Spleen (tissue), 11 donors: ENCODE data around the gene DAB2IP. TPM values are rescaled to one million over a fixed set of nuclear protein-coding genes. Genes with fewer than 3 reads are reported as not detected.

Source experiments
- DNase-seq: peaks from one replicate; pipeline ENCODE4 v3.0.0-alpha.2; 2020
- H3K27ac ChIP-seq, 8 donors: fragments of 200-600 bp; sonication (generic) in 7 of 8; 1 replicate in 4 of 8; 2 replicates in 4 of 8; pipeline versions ENCODE4 v1.5.0 to v1.8.0; 2016 to 2021; ENCODE audit warnings: inconsistent platforms in 4 of 8, mild to moderate bottlenecking in 4 of 8, moderate library complexity in 1 of 8
- H3K27me3 ChIP-seq, 7 donors: fragments of 200-600 bp; sonication (generic) in 6 of 7; replicated peaks in 1 of 7; 1 replicate in 4 of 7; 2 replicates in 3 of 7; pipeline versions ENCODE4 v1.5.0 to v1.8.0; 2016 to 2021; ENCODE audit warnings: inconsistent platforms in 3 of 7, mild to moderate bottlenecking in 1 of 7
- H3K36me3 ChIP-seq, 6 donors: fragments of 200-600 bp; sonication (generic) in 5 of 6; 1 replicate in 4 of 6; 2 replicates in 2 of 6; pipeline versions ENCODE4 v1.5.0 to v1.8.0; 2016 to 2021; ENCODE audit warnings: inconsistent platforms in 2 of 6
- H3K4me1 ChIP-seq, 6 donors: fragments of 200-600 bp; sonication (generic) in 5 of 6; 1 replicate in 3 of 6; 2 replicates in 3 of 6; pipeline versions ENCODE4 v1.5.0 to v1.8.0; 2016 to 2021; ENCODE audit warnings: inconsistent platforms in 3 of 6
- H3K4me3 ChIP-seq, 8 donors: fragments of 200-600 bp; sonication (generic) in 7 of 8; 1 replicate in 4 of 8; 2 replicates in 4 of 8; pipeline versions ENCODE4 v1.5.0 to v1.8.0; 2016 to 2021; ENCODE audit warnings: inconsistent platforms in 4 of 8, mild to moderate bottlenecking in 4 of 8, moderate library complexity in 2 of 8
- H3K9me3 ChIP-seq, 8 donors: fragments of 200-600 bp; sonication (generic) in 7 of 8; 1 replicate in 4 of 8; 2 replicates in 4 of 8; pipeline versions ENCODE4 v1.5.0 to v1.8.0; 2016 to 2021; ENCODE audit warnings: inconsistent platforms in 4 of 8
- POLR2A ChIP-seq, 3 donors: fragments of 450-650 bp; IDR thresholded peaks; one replicate each; pipeline ENCODE4 v1.5.1; 2017; ENCODE audit warnings: antibody characterized with exemption in 3 of 3, mild to moderate bottlenecking in 1 of 3
- POLR2AphosphoS5 ChIP-seq, 3 donors: sonication (generic); formaldehyde crosslinking; IDR thresholded peaks; one replicate each; pipeline ENCODE4 v1.5.1; 2017; ENCODE audit warnings: antibody characterized with exemption in 3 of 3
- WGBS, 5 donors: extraction: QIAGEN DNeasy Blood & Tissue Kit in 3 of 5; methylation state at CpG; one replicate each; pipeline versions ENCODE4 v1.1.5 to v1.1.7; 2013 to 2018; 5-methylcytosine and 5-hydroxymethylcytosine counted together
- intact Hi-C: fragments of 100-400 bp; cut with DNase I; formaldehyde crosslinking; loops from one replicate; pipeline ENCODE4 v1.15.0; 2023; ENCODE audit warnings: low total_unique reads
- polyA plus RNA-seq, 3 donors: library from polyadenylated mRNA; stranded (reverse); fragments of 200-250 nt; gene quantifications; one replicate each; pipeline ENCODE4 v1.2.1, GENCODE V29; 2013
- total RNA-seq, 7 donors: library from RNA; depleted of rRNA in 3 of 7; stranded (reverse); fragments of >200 nt in 3 of 7; fragmentation: NEBNext Ultra II Directional in 4 of 7; extraction: Animal tissue kit (Norgen Biotek cat#: 25700) in 4 of 7; gene quantifications; one replicate each; pipeline versions ENCODE4 v1.1.0 to v1.2.1, GENCODE V29; 2016 to 2021
- TF ChIP-seq, protein P1 (sequence below), 11 experiments: fragments of 200-600 bp in 7 of 11; fragments of 450-650 bp in 4 of 11; sonication (generic) in 4 of 11; IDR thresholded peaks in 8 of 11; conservative IDR thresholded peaks in 3 of 11; 1 replicate in 7 of 11; 2 replicates in 4 of 11; pipeline versions ENCODE4 v1.4.0 to v1.8.0; 2016 to 2021; ENCODE audit warnings: antibody characterized with exemption in 11 of 11, inconsistent platforms in 4 of 11, mild to moderate bottlenecking in 1 of 11
- donor health status: healthy with polysubstance abuse.
- donor health status: DM: no; HTN: no; CAD: no; lungs with moderate emphysema.
- donor health status: DM: no; HTN: no; CAD: no.
- donor health status: Bipolar disorder and iron deficiency.
- donor health status: healthy.
- donor health status: DM: no; HTN: no; CAD: no.
- donor health status: DM: yes; HTN: yes; CAD: no.

DAB2IP gene
- total and polyA plus RNA-seq, 10 donors: 5.0 to 83.0 (median 38.1) TPM

DNA sequence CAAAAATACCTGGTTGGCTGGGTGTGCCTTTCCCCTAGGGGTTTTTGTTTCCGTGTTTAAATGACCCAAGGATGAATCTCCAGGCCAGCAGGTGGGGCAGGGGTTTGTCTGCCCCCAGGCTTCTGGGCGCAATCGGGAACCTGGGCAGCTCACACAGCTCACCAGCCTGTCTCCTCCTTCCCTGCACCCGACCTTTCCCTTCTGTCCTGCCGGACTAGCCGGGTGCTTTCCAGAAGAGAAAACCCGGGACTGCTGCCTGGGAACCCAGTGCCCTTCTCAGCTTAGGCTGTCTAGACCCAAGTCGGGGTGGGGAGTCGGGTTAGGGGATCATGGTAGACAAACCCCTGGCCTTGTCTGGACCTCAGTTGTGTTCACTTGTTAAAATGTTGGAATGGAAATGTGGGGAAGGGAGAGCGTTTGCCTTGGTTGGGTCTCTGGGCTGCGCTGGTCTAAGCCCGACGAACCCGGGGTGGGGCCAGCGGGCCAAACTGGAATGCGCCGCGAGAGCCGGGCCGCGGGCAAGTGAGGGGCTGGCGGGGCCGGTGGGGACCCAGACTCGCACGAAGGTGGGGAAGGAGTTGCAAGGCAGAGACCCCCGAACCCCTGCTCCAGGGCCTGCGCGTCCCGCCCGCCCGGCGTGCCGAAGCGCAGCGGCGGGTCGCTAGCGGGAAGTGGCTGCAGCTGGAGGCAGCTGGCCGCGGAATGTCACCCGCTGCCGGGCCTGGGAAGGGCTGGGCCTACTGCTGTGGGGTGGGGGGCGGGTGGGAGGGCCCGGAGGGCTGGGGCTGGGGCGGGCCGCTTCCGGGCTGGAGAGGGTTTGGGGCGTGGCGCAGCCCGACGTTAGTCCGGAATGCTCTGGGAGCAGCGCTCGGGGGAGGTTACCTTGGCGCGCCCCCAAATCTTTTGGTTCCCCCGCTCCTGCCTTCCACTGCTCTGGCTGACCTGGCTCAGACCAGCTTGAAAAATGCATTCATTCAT is 84.6 kb downstream of the DAB2IP start:
- Histone ChIP-seq H3K9me3 (no peaks in the 10 kb centered on the region), H3K36me3 (no peaks in the 10 kb centered on the region), H3K27ac (peak overlapping the region; percentile 48 to 87 (median 81)), H3K4me3 (peak overlapping the region in 7 of 8 donors; percentile 16 to 56 (median 30)), H3K4me1 (peaks cover 21 to 90% (median 65%) of the 10 kb centered on the region in 6 donors), H3K27me3 (peaks cover 0 to 31% (median 0%) of the 10 kb centered on the region in 7 donors)
- TF ChIP-seq, protein P1, sequence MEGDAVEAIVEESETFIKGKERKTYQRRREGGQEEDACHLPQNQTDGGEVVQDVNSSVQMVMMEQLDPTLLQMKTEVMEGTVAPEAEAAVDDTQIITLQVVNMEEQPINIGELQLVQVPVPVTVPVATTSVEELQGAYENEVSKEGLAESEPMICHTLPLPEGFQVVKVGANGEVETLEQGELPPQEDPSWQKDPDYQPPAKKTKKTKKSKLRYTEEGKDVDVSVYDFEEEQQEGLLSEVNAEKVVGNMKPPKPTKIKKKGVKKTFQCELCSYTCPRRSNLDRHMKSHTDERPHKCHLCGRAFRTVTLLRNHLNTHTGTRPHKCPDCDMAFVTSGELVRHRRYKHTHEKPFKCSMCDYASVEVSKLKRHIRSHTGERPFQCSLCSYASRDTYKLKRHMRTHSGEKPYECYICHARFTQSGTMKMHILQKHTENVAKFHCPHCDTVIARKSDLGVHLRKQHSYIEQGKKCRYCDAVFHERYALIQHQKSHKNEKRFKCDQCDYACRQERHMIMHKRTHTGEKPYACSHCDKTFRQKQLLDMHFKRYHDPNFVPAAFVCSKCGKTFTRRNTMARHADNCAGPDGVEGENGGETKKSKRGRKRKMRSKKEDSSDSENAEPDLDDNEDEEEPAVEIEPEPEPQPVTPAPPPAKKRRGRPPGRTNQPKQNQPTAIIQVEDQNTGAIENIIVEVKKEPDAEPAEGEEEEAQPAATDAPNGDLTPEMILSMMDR (IDR thresholded peaks at IDR 0.05 in 8 of 11, conservative IDR thresholded peaks at IDR 0.05 in 3 of 11): no peak
- TF ChIP-seq POLR2A (IDR thresholded peaks at IDR 0.05) (no peak), POLR2AphosphoS5 (IDR thresholded peaks at IDR 0.05) (peak; percentile 68 to 87 (median 87))
- 12 to 13% (median 13%) methylated on average over 37 to 57 of the region's 57 CpGs for WGBS, 5 donors
- intact Hi-C loops: no loop called here
- peak; percentile 83 for DNase-seq

DNA sequence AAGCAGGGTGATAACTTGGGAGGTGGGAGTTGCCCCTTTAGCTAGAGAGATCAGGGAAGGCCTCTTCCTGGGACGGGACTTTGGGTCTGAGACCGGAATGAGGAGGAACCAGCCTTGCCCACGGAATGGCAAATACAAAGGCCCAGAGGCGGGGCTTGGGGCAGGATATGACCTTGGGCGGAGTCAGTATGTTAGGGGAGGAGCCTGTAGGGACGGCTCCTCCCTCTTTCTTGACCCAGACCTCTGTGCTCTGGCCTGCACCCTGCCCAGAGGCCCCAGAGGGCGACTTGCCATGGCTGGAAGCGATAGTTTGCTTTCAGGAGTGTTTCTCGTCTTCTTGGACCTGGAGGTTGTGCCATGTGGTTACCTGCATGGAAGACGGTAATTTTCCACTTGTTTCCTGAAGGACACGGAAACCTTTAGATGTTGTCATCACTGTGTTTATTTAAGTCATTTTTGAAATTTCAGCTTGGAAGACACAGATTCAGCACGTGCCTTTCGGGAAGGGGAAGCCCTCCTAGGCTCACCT is 85.6 kb downstream of the DAB2IP start:
- Histone ChIP-seq H3K27ac (peak overlapping the region; percentile 48 to 87 (median 79)), H3K4me1 (peaks cover 21 to 86% (median 62%) of the 10 kb centered on the region in 6 donors), H3K27me3 (peaks cover 0 to 31% (median 0%) of the 10 kb centered on the region in 7 donors), H3K9me3 (no peaks in the 10 kb centered on the region), H3K36me3 (no peaks in the 10 kb centered on the region), H3K4me3 (peak overlapping the region in 4 of 8 donors; percentile 21 to 56 (median 32))
- TF ChIP-seq POLR2AphosphoS5 (IDR thresholded peaks at IDR 0.05): peak in 1 of 3 donors; percentile 10
- no peak for TF ChIP-seq POLR2A (IDR thresholded peaks at IDR 0.05)
- DNase-seq: no peak
- intact Hi-C loops: no loop called here
- WGBS, 5 donors: 54 to 66% (median 60%) methylated on average over 12 to 13 of the region's 13 CpGs

GRCh38 chr9:121737481-121737931 is 86.1 kb downstream of the DAB2IP start:
- no peaks in the 10 kb centered on the region for H3K9me3 ChIP-seq
- intact Hi-C loops: no loop called here
- H3K4me1 ChIP-seq: peaks cover 21 to 84% (median 58%) of the 10 kb centered on the region in 6 donors
- no peak for TF ChIP-seq POLR2A (IDR thresholded peaks at IDR 0.05)
- TF ChIP-seq POLR2AphosphoS5 (IDR thresholded peaks at IDR 0.05): no peak
- TF ChIP-seq, protein P1 (IDR thresholded peaks at IDR 0.05 in 8 of 11, conservative IDR thresholded peaks at IDR 0.05 in 3 of 11): no peak
- H3K27me3 ChIP-seq: peaks cover 0 to 31% (median 0%) of the 10 kb centered on the region in 7 donors
- no peak overlapping the region for H3K4me3 ChIP-seq
- peak overlapping the region in 7 of 8 donors; percentile 69 to 87 (median 80) for H3K27ac ChIP-seq
- no peak for DNase-seq
- no peaks in the 10 kb centered on the region for H3K36me3 ChIP-seq
- WGBS, 5 donors: 87 to 97% (median 92%) methylated on average over 4 to 9 of the region's 9 CpGs

DNA sequence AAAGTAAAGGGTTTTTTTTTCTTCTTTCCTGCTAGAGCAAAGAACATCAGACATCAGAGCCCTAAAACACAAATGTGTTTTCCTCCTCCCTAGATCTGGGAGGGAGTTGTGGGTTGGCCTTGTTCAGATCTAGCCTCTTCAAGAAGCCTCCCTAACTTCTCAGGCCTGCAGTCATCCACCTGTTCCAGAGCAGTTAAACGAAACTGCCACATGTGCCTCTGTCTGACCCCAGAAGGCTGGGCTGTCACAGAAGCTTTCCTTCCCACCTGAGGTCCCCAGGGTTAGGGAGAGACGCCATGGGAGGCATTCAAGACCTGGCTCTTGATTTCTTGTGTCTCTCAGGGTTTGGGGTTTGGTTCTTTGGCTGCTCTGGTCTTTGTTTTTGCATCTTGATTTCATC is 87.0 kb downstream of the DAB2IP start:
- H3K4me1 ChIP-seq: peaks cover 21 to 80% (median 58%) of the 10 kb centered on the region in 6 donors
- 56 to 86% (median 79%) methylated on average over 2 of the region's 2 CpGs for WGBS, 5 donors
- DNase-seq: no peak
- H3K36me3 ChIP-seq: no peaks in the 10 kb centered on the region
- H3K4me3 ChIP-seq: no peak overlapping the region
- no peaks in the 10 kb centered on the region for H3K9me3 ChIP-seq
- H3K27me3 ChIP-seq: peaks cover 0 to 31% (median 0%) of the 10 kb centered on the region in 7 donors
- TF ChIP-seq POLR2AphosphoS5 (IDR thresholded peaks at IDR 0.05): no peak
- TF ChIP-seq POLR2A (IDR thresholded peaks at IDR 0.05): no peak
- TF ChIP-seq, protein P1 (IDR thresholded peaks at IDR 0.05 in 8 of 11, conservative IDR thresholded peaks at IDR 0.05 in 3 of 11): no peak
- intact Hi-C loops: no loop called here
- peak overlapping the region in 2 of 8 donors; percentile 80 to 83 for H3K27ac ChIP-seq
